Measurements from ENCODE around the gene ZNF862. TPM values are rescaled to one million over a fixed set of nuclear protein-coding genes. Genes with fewer than 3 reads are reported as not detected.

ZNF862 gene
- total and polyA plus RNA-seq, 2 of the 13 experiments (the other 11 are each of a cell fraction or from before 2014, with no cell fraction given): 0.89 to 2.0 TPM

DNA sequence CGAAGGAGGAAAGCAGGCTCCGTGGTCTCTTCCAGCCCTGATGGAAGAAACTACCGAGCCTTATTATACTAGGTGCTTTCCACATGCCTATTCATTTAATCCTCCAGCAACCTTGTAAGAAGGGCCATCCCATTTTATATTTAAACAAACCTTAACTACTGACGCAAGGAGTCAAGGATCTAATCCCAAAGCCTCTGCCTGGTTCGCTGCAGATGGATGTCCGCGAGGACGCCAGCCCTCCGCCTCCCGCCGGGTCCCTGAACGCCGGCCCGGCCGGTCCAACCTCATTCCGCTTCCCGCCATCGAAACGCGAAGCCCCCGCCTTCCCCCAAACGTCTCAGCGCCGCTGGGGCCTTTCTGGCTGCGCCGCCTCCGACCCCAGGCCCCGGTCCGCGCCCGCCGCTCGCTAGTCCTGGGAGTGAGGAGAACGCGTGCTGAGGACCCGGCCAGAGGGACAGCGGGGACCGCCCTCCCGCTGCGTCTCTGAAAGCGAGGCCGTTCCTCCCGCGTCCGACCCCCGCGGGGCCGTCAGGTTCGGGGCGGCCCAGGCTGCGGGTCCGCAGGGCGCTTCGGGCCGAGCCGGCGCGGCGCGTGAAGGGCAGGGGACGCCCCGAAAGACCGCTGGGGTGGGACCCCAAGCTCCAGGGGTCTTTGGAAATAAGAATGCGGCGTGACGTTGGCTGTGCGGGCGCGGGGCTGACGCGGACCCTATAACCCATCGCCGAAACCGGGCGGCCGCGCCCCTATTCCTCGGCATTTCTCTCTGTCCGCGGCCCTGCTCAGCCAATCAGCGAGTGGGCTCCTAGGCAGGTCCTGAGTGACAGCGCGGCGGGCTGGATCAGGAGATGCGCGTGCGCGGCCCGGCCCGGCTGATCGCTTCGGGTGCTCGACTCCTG lies 35.1 kb downstream of the ZNF862 start, which contains the start of gene ATP6V0E2 (continued):
- TF ChIP-seq SKI (IDR thresholded peaks at IDR 0.05; ENCODE audit: partially characterized antibody) (no peak), ZNF768 (CRISPR knock-in tag; IDR thresholded peaks at IDR 0.05) (peak; percentile 41; the same call in 1 of the 2 replicates), AHR (CRISPR knock-in tag; IDR thresholded peaks at IDR 0.05) (no peak), ZNF773 (CRISPR knock-in tag; IDR thresholded peaks at IDR 0.05; ENCODE audit: borderline replicate concordance) (no peak), ZNF777 (CRISPR knock-in tag; IDR thresholded peaks at IDR 0.05) (0 out of 2 replicates have a peak, but pooled peaks have one; percentile 60), MEF2D (CRISPR knock-in tag; IDR thresholded peaks at IDR 0.05) (no peak), ZNF335 (CRISPR knock-in tag; IDR thresholded peaks at IDR 0.05) (no peak), MTF2 (CRISPR knock-in tag; IDR thresholded peaks at IDR 0.05; ENCODE audit: borderline replicate concordance) (peak; percentile 20; the same call in 1 of the 2 replicates), ZNF660 (CRISPR knock-in tag; IDR thresholded peaks at IDR 0.05; ENCODE audit: borderline replicate concordance, low read depth) (no peak), ISX (CRISPR knock-in tag; conservative IDR thresholded peaks at IDR 0.05) (no peak), ZNF780A (CRISPR knock-in tag; IDR thresholded peaks at IDR 0.05) (no peak), TBP (CRISPR knock-in tag; IDR thresholded peaks at IDR 0.05) (no peak), ZNF672 (CRISPR knock-in tag; IDR thresholded peaks at IDR 0.05) (no peak), ZNF547 (CRISPR knock-in tag; IDR thresholded peaks at IDR 0.05) (no peak), ERF (CRISPR knock-in tag; IDR thresholded peaks at IDR 0.05) (0 out of 2 replicates have a peak, but pooled peaks have one; percentile 24), TARDBP (CRISPR knock-in tag; IDR thresholded peaks at IDR 0.05) (0 out of 2 replicates have a peak, but pooled peaks have one; percentile 31), NONO (IDR thresholded peaks at IDR 0.05) (no peak), NONO (CRISPR knock-in tag; conservative IDR thresholded peaks at IDR 0.05) (peak; percentile 12; the same call in 1 of the 2 replicates), HOXA3 (CRISPR knock-in tag; IDR thresholded peaks at IDR 0.05) (no peak; the same call in none of the 2 replicates)
- TF ChIP-seq, protein P1, sequence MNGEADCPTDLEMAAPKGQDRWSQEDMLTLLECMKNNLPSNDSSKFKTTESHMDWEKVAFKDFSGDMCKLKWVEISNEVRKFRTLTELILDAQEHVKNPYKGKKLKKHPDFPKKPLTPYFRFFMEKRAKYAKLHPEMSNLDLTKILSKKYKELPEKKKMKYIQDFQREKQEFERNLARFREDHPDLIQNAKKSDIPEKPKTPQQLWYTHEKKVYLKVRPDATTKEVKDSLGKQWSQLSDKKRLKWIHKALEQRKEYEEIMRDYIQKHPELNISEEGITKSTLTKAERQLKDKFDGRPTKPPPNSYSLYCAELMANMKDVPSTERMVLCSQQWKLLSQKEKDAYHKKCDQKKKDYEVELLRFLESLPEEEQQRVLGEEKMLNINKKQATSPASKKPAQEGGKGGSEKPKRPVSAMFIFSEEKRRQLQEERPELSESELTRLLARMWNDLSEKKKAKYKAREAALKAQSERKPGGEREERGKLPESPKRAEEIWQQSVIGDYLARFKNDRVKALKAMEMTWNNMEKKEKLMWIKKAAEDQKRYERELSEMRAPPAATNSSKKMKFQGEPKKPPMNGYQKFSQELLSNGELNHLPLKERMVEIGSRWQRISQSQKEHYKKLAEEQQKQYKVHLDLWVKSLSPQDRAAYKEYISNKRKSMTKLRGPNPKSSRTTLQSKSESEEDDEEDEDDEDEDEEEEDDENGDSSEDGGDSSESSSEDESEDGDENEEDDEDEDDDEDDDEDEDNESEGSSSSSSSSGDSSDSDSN (CRISPR knock-in tag; IDR thresholded peaks at IDR 0.05): peak; percentile 70; the same call in 1 of the 2 replicates
- TF ChIP-seq, protein P2, sequence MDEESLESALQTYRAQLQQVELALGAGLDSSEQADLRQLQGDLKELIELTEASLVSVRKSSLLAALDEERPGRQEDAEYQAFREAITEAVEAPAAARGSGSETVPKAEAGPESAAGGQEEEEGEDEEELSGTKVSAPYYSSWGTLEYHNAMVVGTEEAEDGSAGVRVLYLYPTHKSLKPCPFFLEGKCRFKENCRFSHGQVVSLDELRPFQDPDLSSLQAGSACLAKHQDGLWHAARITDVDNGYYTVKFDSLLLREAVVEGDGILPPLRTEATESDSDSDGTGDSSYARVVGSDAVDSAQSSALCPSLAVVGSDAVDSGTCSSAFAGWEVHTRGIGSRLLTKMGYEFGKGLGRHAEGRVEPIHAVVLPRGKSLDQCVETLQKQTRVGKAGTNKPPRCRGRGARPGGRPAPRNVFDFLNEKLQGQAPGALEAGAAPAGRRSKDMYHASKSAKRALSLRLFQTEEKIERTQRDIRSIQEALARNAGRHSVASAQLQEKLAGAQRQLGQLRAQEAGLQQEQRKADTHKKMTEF (CRISPR knock-in tag; IDR thresholded peaks at IDR 0.05): peak; percentile 49; the same call in 1 of the 2 replicates
- TF ChIP-seq, protein P3, sequence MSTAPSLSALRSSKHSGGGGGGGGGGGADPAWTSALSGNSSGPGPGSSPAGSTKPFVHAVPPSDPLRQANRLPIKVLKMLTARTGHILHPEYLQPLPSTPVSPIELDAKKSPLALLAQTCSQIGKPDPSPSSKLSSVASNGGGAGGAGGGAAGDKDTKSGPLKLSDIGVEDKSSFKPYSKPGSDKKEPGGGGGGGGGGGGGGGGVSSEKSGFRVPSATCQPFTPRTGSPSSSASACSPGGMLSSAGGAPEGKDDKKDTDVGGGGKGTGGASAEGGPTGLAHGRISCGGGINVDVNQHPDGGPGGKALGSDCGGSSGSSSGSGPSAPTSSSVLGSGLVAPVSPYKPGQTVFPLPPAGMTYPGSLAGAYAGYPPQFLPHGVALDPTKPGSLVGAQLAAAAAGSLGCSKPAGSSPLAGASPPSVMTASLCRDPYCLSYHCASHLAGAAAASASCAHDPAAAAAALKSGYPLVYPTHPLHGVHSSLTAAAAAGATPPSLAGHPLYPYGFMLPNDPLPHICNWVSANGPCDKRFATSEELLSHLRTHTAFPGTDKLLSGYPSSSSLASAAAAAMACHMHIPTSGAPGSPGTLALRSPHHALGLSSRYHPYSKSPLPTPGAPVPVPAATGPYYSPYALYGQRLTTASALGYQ (CRISPR knock-in tag; IDR thresholded peaks at IDR 0.05): no peak
- TF ChIP-seq, protein P4, sequence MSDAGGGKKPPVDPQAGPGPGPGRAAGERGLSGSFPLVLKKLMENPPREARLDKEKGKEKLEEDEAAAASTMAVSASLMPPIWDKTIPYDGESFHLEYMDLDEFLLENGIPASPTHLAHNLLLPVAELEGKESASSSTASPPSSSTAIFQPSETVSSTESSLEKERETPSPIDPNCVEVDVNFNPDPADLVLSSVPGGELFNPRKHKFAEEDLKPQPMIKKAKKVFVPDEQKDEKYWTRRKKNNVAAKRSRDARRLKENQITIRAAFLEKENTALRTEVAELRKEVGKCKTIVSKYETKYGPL (CRISPR knock-in tag; IDR thresholded peaks at IDR 0.05): no peak
